Retina (tissue), 1 donor: ENCODE results near the gene SPRR2D.

ENCODE experiments used
- DNase-seq: peaks from one replicate; pipeline ENCODE4 v3.0.0-alpha.2; 2016

SPRR2D gene

DNA sequence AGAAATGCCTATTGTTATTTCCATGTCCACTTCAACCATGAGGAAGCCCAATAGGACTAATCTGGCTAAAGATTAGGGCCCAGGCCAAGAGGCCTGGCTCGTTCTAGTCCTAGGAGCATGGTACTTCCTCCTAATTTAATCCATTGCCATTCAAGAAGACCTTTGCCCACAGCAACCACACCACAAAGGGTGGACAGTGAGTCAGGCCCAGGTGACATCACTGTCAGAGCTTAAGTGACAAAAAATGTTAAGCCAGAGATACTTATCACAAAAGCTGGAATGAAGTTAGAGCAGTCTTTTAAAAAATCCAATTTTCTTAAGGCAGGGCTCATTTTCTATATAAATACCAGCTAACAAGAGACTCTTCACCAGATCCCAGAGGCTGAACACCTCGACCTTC lies 39.5 kb downstream of the SPRR2D start, which contains the start of gene SPRR3:
Gene SPRR3, plus strand, starts transcription at position 368 of the 400 bp plus-strand sequence. CDS start 1,272 bp downstream, outside the sequence.
- DNase-seq = no peak

DNA sequence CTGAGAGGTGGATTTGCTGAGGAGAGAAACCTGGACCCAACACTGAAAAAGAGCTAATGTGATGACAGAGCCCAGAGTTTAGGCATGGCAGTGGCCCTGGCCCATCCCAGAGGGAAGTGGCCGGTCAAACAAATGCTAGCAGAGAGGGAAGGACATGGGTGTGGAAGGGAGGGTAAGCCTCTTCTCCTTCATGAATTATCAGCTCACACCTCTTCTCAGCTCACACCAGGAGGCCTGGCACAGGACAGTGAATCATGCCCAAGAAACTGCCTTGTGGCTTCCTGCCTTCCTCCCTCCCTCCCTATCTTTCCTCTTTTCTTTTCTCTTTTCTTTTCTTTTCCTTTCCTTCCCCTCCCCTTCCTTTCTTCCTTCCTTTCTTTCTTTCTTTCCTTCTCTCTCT lies 40.6 kb downstream of the SPRR2D start:
- DNase-seq = no peak

DNA sequence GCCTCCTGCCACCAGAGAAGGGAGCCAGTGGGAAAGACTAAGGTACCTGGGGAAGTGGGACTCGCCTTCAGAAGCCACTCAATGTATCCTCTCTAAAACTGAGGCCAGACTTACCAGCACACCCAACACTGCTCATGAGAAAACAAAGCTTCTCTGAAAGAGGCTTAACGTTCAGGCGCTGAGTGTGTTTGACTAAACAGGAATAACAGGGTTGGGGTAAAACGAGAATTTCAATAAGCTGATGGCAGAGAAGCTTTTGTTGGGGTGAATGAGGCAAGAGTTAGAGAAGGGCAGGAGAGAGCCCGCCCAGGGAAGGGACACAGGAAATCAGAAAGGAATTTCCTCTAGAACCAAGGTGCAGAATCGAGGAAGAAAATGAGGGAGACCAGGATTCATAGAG lies 41.1 kb downstream of the SPRR2D start:
- no peak for DNase-seq

DNA sequence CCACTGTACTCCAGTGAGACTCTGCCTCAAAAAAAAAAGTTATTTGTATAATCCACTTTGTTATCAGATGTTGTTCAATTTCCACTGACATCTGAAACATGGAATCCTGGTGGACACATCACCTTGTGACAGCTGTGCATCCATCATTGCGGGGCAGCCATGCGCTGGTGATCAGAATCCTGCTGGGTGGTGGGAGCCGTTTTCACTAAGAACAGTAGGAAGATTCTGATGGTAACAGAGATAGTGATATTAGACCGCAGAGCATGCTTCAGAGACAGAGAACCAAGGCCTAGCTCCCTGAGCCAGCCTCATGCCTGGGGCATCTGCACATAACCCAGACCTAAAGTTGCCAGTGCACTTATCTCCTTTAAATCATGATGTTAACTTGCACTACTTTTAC lies 42.4 kb downstream of the SPRR2D start:
- no peak for DNase-seq

DNA sequence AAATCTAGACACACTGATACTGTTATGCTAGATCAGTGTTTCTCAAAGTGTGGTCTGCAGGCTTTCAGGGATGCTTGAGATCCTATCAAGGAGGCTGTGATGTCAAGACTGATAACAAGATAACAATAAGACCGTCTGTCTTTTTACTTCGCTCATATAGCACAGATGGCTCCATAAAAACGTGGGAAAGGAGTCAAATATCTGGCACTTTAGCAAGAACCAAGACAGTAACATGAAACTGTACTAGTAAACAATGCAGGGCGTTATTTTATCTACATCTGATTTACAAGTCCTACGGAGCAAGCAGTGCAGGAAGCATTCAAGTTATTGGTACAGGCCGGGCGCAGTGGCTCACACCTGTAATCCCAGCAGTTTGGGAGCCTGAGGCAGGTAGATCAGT lies 43.0 kb downstream of the SPRR2D start:
- DNase-seq = no peak

DNA sequence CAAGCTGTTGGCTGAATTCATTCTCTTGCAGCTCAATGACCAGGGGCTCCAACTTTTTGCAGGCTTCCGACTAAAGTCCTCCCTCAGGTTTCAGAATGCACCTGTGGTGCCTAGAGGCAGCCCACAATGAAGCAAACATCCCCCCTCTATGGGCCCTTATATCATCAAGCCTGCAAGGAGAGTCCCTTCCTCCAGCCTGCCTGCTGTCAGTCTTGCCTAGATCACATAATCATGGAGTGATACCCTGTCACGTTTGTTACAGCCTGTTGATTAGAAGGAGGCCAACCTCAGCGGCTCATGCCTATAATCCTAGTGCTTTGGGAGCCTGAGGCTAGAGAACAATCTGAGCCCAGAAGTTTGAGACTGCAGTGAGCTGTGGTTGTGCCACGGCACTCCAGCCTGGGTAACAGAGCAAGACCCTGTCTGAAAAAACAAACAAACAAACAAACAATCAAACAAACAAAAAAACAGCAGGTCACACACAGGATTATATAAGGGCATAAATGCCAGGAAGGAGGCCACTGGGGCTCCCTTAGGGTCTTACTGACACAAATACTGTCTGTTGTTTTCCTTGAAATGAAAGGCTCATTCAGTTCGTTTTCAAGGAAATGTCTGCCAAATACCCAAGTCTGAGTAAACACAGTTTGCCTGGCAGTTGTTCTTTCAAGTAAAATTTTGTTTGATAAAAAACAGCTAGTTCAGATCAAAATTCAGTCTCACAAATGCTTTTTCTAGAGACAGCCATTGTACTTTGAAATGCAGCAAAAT lies 44.1 kb downstream of the SPRR2D start:
- DNase-seq = peak; percentile 44

DNA sequence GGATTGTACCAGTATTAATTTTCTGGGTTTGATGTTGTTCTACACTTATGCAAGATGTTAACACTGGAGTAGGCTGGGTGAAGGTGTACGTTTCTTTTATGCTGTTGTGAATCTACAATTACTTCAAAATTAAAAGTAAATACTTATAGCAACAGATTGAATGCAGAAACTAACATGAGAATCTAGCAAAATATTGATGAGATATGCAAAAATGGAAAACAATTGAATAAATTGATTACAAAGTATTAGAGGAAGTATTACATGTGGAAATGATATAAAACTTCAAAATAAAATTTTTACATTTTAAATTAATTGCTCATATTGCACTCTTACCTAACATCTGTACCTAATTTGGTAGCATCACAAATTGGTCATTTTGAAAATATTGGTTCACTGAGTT lies 45.1 kb downstream of the SPRR2D start:
- no peak for DNase-seq

DNA sequence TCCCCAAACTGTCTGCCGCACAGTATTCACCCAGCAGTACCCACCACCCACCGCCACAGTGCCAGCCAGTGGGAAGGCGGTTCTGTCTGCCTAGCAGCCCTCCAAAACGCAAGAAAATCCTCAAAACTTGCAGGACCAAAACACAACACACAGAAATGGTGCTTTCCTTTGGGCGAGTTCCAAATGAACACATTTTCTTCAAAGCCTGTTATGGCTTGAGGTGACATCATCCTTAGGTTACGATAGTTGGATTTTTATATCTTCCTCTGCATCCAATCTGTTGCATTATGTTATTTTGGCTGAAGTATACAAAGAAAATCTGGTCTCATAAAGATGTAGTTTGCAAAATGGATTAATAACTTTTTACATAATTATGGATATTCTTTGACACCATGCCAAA lies 47.7 kb downstream of the SPRR2D start:
- no peak for DNase-seq
